Transverse colon (tissue), 4 donors: Measurements from ENCODE around the gene NFYA.

Experiments used
- CTCF ChIP-seq, 5 experiments: fragments of 200-600 bp in 3 of 5; fragments of 450-650 bp in 2 of 5; sonication (generic) in 3 of 5; IDR thresholded peaks; 1 replicate in 2 of 5; 2 replicates in 3 of 5; pipeline ENCODE4 v1.5.1; 2016 to 2017; ENCODE audit warnings: antibody characterized with exemption in 5 of 5, inconsistent platforms in 3 of 5, mild to moderate bottlenecking in 2 of 5, moderate library complexity in 1 of 5
- POLR2AphosphoS5 ChIP-seq, 3 donors: sonication (generic); formaldehyde crosslinking; IDR thresholded peaks; one replicate each; pipeline ENCODE4 v1.6.1; 2016; ENCODE audit warnings: antibody characterized with exemption in 3 of 3

GRCh38 chr6:41098366-41098765, 25.6 kb downstream of the NFYA start:
- TF ChIP-seq CTCF (IDR thresholded peaks at IDR 0.05), result no peak
- TF ChIP-seq POLR2AphosphoS5 (IDR thresholded peaks at IDR 0.05), result no peak
